ENCODE results near the gene CCDC187.

CCDC187 gene

GRCh38 chr9:136314944-136315343 is 11.1 kb upstream of the CCDC187 start:
- FAIRE-seq (no peak), DNase-seq (ENCODE audit: extremely low spot score, insufficient read length, low read depth) (no peak)

GRCh38 chr9:136314056-136314416 is 10.1 kb upstream of the CCDC187 start:
- FAIRE-seq (no peak), DNase-seq (ENCODE audit: extremely low spot score, insufficient read length, low read depth) (no peak)

GRCh38 chr9:136313111-136314055 is 9.5 kb upstream of the CCDC187 start:
- FAIRE-seq, result no peak
- no peak for DNase-seq (ENCODE audit: extremely low spot score, insufficient read length, low read depth)

GRCh38 chr9:136312436-136312835 is 8.5 kb upstream of the CCDC187 start:
- DNase-seq (ENCODE audit: extremely low spot score, insufficient read length, low read depth) (no peak), FAIRE-seq (no peak)

- DNase-seq (ENCODE audit: extremely low spot score, insufficient read length, low read depth) (no peak), FAIRE-seq (no peak)
These were observed 8.1 kb upstream of the CCDC187 start for GRCh38 chr9:136312009-136312375.

- no peak for DNase-seq (ENCODE audit: extremely low spot score, insufficient read length, low read depth)
- FAIRE-seq, result no peak
These were observed 7.4 kb upstream of the CCDC187 start for GRCh38 chr9:136311051-136312008.

GRCh38 chr9:136310273-136311030 is 6.6 kb upstream of the CCDC187 start:
- FAIRE-seq, result no peak
- no peak for DNase-seq (ENCODE audit: extremely low spot score, insufficient read length, low read depth)

GRCh38 chr9:136309806-136310220 is 5.9 kb upstream of the CCDC187 start:
- FAIRE-seq (no peak), DNase-seq (ENCODE audit: extremely low spot score, insufficient read length, low read depth) (no peak)

- DNase-seq (ENCODE audit: extremely low spot score, insufficient read length, low read depth) (no peak), FAIRE-seq (no peak)
These were observed 5.4 kb upstream of the CCDC187 start for GRCh38 chr9:136309101-136309801.

GRCh38 chr9:136308702-136309053 is 4.8 kb upstream of the CCDC187 start:
- DNase-seq (ENCODE audit: extremely low spot score, insufficient read length, low read depth), result no peak
- no peak for FAIRE-seq

GRCh38 chr9:136308006-136308701 is 4.3 kb upstream of the CCDC187 start:
- DNase-seq (ENCODE audit: extremely low spot score, insufficient read length, low read depth), result no peak
- FAIRE-seq, result no peak

GRCh38 chr9:136307215-136307750 is 3.4 kb upstream of the CCDC187 start:
- no peak for FAIRE-seq
- no peak for DNase-seq (ENCODE audit: extremely low spot score, insufficient read length, low read depth)

GRCh38 chr9:136306211-136307208 is 2.6 kb upstream of the CCDC187 start:
- FAIRE-seq, result no peak

GRCh38 chr9:136305804-136306203 is 1.9 kb upstream of the CCDC187 start:
- FAIRE-seq (no peak), DNase-seq (ENCODE audit: extremely low spot score, insufficient read length, low read depth) (no peak)

More at GRCh38 chr9:136306211-136307208, 2.6 kb upstream of the CCDC187 start:
- DNase-seq (ENCODE audit: extremely low spot score, insufficient read length, low read depth), result no peak

- no peak for DNase-seq (ENCODE audit: extremely low spot score, insufficient read length, low read depth)
- no peak for FAIRE-seq
These were observed 1.1 kb upstream of the CCDC187 start for GRCh38 chr9:136304981-136305380.

GRCh38 chr9:136304456-136304855 is 562 bp upstream of the CCDC187 start:
- DNase-seq (ENCODE audit: extremely low spot score, insufficient read length, low read depth), result no peak
- FAIRE-seq, result no peak

- FAIRE-seq (no peak), DNase-seq (ENCODE audit: extremely low spot score, insufficient read length, low read depth) (no peak)
These were observed 649 bp downstream of the CCDC187 start for GRCh38 chr9:136303066-136303824.

Data from GM18507 (cell line).